Endodermal cell (in vitro differentiated cells): Measurements from ENCODE around the gene CNNM1. TPM values are rescaled to one million over a fixed set of nuclear protein-coding genes. Genes with fewer than 3 reads are reported as not detected.

Experiments
- DNase-seq: peaks from one replicate; pipeline ENCODE4 v3.0.0-alpha.2; 2017
- H3K27ac ChIP-seq: 2 replicates; pipeline ENCODE4 v1.5.1; 2013; ENCODE audit warnings: mild to moderate bottlenecking, low read depth, low read length, moderate library complexity
- H3K27me3 ChIP-seq: 2 replicates; pipeline ENCODE4 v1.6.1; 2013; ENCODE audit warnings: mild to moderate bottlenecking, low read length, moderate library complexity; ENCODE audit not compliant: insufficient read depth, control insufficient read depth, poor library complexity, severe bottlenecking
- H3K36me3 ChIP-seq: 2 replicates; pipeline ENCODE4 v1.7.0; 2013; ENCODE audit warnings: mild to moderate bottlenecking, low read length, moderate library complexity; ENCODE audit not compliant: control insufficient read depth, insufficient read depth
- H3K4me1 ChIP-seq: one replicate; pipeline ENCODE4 v1.7.0; 2013; ENCODE audit warnings: low read length; ENCODE audit not compliant: control insufficient read depth, insufficient read depth
- H3K4me3 ChIP-seq: 2 replicates; pipeline ENCODE4 v1.5.1; 2013; ENCODE audit warnings: mild to moderate bottlenecking, low read length, moderate library complexity
- H3K9ac ChIP-seq: 2 replicates; pipeline ENCODE4 v1.6.1; 2013; ENCODE audit warnings: mild to moderate bottlenecking, low read length, moderate library complexity; ENCODE audit not compliant: poor library complexity, severe bottlenecking; ENCODE audit errors: extremely low read depth
- H3K9me3 ChIP-seq: 2 replicates; pipeline ENCODE4 v1.6.1; 2013; ENCODE audit warnings: mild to moderate bottlenecking, low read length, moderate library complexity; ENCODE audit not compliant: control insufficient read depth
- H3K27ac Mint-ChIP-seq: 2 replicates; pipeline ENCODE4 v1.8.0; 2020; ENCODE audit warnings: mixed read lengths
- H3K27me3 Mint-ChIP-seq: 2 replicates; pipeline ENCODE4 v1.8.0; 2021; ENCODE audit warnings: mild to moderate bottlenecking, mixed read lengths; ENCODE audit not compliant: insufficient read depth
- H3K36me3 Mint-ChIP-seq: 2 replicates; pipeline ENCODE4 v1.8.0; 2020; ENCODE audit warnings: low read depth, mixed read lengths
- H3K4me1 Mint-ChIP-seq: 2 replicates; pipeline ENCODE4 v1.8.0; 2020; ENCODE audit warnings: mixed read lengths
- H3K4me3 Mint-ChIP-seq: 2 replicates; pipeline ENCODE4 v1.8.0; 2020; ENCODE audit warnings: mild to moderate bottlenecking, moderate library complexity, mixed read lengths
- H3K9me3 Mint-ChIP-seq: 2 replicates; pipeline ENCODE4 v1.8.0; 2020; ENCODE audit warnings: mild to moderate bottlenecking, mixed read lengths
- WGBS, 2 experiments: methylation state at CpG; one replicate each; pipeline versions ENCODE4 v1.1.5 to v1.1.7; 2013; ENCODE audit warnings: missing lambda C conversion rate in 2 of 2, mixed read lengths in 1 of 2; ENCODE audit not compliant: insufficient coverage in 1 of 2, insufficient read length in 1 of 2; 5-methylcytosine and 5-hydroxymethylcytosine counted together
- total RNA-seq, 2 donors: library from RNA; stranded (reverse); fragmentation: NEBNext Ultra II Directional in 1 of 2; extraction: Animal tissue kit (Norgen Biotek cat#: 25700) in 1 of 2; gene quantifications; 2 replicates in 1 of 2; 3 replicates in 1 of 2; pipeline ENCODE4 v1.2.1, GENCODE V29; 2021
- TF ChIP-seq, protein P1 (sequence below): fragments of 200-600 bp; sonication (generic); conservative IDR thresholded peaks from 2 replicates; pipeline ENCODE4 v1.5.0; 2021; ENCODE audit warnings: antibody characterized with exemption, mild to moderate bottlenecking

CNNM1 gene
- total RNA-seq, 2 donors from 2014 or later, result 2.8 to 3.8 TPM

DNA sequence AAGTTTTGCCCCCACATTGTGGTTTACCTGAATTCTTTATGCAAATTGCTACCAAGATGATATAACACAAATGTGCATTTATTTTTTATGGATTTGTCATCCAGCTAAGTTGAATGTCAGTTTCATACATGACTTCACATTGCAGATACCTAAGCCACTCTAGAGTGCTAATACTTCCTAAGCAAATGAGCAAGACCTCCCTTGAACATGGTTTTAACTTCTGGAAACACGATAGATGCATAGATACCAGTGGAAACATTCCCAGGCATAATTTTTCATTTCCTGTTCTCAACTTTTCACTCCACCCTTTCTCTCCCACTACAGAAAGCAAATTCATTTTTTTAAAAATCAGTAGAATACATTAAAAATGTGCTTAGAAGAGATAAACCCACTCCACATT is 81.0 kb downstream of the CNNM1 start:
- Histone ChIP-seq H3K9me3 (no peaks in the 10 kb centered on the region), H3K9ac (no peak overlapping the region), H3K27me3 (no peaks in the 10 kb centered on the region), H3K4me1 (no peaks in the 10 kb centered on the region), H3K4me3 (no peak overlapping the region), H3K27ac (no peak overlapping the region), H3K36me3 (peaks cover 39% of the 10 kb centered on the region)
- Mint-ChIP-seq H3K9me3 (no peaks in the 10 kb centered on the region), H3K27ac (no peak overlapping the region), H3K4me1 (no peaks in the 10 kb centered on the region), H3K27me3 (no peaks in the 10 kb centered on the region), H3K4me3 (no peak overlapping the region), H3K36me3 (peaks cover 23% of the 10 kb centered on the region)
- TF ChIP-seq, protein P1, sequence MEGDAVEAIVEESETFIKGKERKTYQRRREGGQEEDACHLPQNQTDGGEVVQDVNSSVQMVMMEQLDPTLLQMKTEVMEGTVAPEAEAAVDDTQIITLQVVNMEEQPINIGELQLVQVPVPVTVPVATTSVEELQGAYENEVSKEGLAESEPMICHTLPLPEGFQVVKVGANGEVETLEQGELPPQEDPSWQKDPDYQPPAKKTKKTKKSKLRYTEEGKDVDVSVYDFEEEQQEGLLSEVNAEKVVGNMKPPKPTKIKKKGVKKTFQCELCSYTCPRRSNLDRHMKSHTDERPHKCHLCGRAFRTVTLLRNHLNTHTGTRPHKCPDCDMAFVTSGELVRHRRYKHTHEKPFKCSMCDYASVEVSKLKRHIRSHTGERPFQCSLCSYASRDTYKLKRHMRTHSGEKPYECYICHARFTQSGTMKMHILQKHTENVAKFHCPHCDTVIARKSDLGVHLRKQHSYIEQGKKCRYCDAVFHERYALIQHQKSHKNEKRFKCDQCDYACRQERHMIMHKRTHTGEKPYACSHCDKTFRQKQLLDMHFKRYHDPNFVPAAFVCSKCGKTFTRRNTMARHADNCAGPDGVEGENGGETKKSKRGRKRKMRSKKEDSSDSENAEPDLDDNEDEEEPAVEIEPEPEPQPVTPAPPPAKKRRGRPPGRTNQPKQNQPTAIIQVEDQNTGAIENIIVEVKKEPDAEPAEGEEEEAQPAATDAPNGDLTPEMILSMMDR, result no peak
- DNase-seq, result no peak
- WGBS, 2 experiments, result 91 to 100% methylated on average over 1 of the region's 1 CpG

- Histone ChIP-seq H3K36me3 (peaks cover 31% of the 10 kb centered on the region), H3K27ac (no peak overlapping the region), H3K4me3 (no peak overlapping the region), H3K4me1 (no peaks in the 10 kb centered on the region), H3K9me3 (no peaks in the 10 kb centered on the region), H3K9ac (no peak overlapping the region), H3K27me3 (no peaks in the 10 kb centered on the region)
- Mint-ChIP-seq H3K27ac (no peak overlapping the region), H3K4me1 (no peaks in the 10 kb centered on the region), H3K9me3 (no peaks in the 10 kb centered on the region), H3K27me3 (no peaks in the 10 kb centered on the region), H3K4me3 (no peak overlapping the region), H3K36me3 (peaks cover 15% of the 10 kb centered on the region)
- DNase-seq, result no peak
- 83 to 91% methylated on average over 3 to 4 of the region's 4 CpGs for WGBS, 2 experiments
- TF ChIP-seq, protein P1, result no peak
Observed at GRCh38 chr10:99410876-99411275, 81.7 kb downstream of the CNNM1 start.

DNA sequence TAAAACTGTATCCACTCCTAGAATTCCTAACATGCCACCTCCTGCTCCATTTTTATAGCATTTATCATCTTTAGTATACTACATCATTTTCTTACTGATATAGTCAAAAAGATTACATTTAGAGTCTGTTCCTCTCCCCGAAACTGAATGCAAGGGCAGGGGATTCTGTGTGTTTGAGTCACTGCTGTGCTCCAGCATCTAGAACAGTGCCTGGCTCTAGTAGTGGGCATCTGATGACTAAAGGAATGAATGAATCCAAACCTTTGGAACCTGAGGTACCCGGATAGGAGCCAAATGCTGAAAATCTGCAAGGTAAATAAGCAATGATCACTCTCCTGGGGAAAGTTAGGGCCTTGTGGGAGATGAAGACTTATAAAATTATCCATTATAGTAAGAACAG is 82.4 kb downstream of the CNNM1 start:
- 86 to 94% methylated on average over 1 to 2 of the region's 2 CpGs for WGBS, 2 experiments
- no peak overlapping the region for H3K4me3 Mint-ChIP-seq

More for the DNA sequence above, 82.4 kb downstream of the CNNM1 start:
- Mint-ChIP-seq H3K9me3 (no peaks in the 10 kb centered on the region), H3K27ac (no peak overlapping the region), H3K36me3 (peaks cover 15% of the 10 kb centered on the region), H3K27me3 (no peaks in the 10 kb centered on the region), H3K4me1 (no peaks in the 10 kb centered on the region)
- no peak for DNase-seq
- peaks cover 25% of the 10 kb centered on the region for H3K36me3 ChIP-seq
- no peak overlapping the region for H3K4me3 ChIP-seq
- H3K27me3 ChIP-seq, result no peaks in the 10 kb centered on the region
- H3K4me1 ChIP-seq, result no peaks in the 10 kb centered on the region
- TF ChIP-seq, protein P1, result no peak
- H3K9me3 ChIP-seq, result no peaks in the 10 kb centered on the region
- no peak overlapping the region for H3K27ac ChIP-seq
- no peak overlapping the region for H3K9ac ChIP-seq
